ENCODE results near the gene BTBD7.

Gene BTBD7

DNA sequence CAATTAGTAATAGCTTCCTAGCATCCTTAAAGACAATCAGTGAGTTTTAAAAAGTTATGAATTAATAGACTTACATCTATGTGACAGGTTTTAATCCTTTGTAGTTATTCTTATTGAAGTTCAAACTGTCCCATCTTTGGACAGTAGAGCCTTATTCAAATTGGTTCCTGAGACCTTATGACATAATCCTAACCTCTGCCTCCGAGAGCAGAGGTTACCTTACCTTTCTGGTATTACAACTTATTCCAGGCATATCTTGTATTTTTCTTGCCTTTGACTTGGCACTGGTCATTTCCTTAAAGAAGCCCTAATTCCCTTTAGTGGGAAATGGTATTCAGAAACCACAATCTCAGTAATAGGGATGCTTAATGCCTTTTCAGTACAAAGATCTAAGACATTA lies 21.8 kb downstream of the BTBD7 start:
- H3K4me1 Mint-ChIP-seq, result no peaks in the 10 kb centered on the region
- TF ChIP-seq CTCF (IDR thresholded peaks at IDR 0.05), result no peak
- no peak for DNase-seq
- no peaks in the 10 kb centered on the region for H3K9me3 Mint-ChIP-seq
- H3K27ac Mint-ChIP-seq, result no peak overlapping the region
- no peaks in the 10 kb centered on the region for H3K27me3 Mint-ChIP-seq (ENCODE audit: low read depth, poor library complexity)
- H3K4me3 Mint-ChIP-seq, result no peak overlapping the region
- H3K36me3 Mint-ChIP-seq (ENCODE audit: low read depth), result peaks cover 16% of the 10 kb centered on the region

GRCh38 chr14:93309427-93309966 lies 23.3 kb downstream of the BTBD7 start:
- no peak overlapping the region for H3K27ac Mint-ChIP-seq
- no peaks in the 10 kb centered on the region for H3K9me3 Mint-ChIP-seq
- H3K4me1 Mint-ChIP-seq, result no peaks in the 10 kb centered on the region
- no peak for TF ChIP-seq CTCF (IDR thresholded peaks at IDR 0.05)
- no peak for DNase-seq
- H3K36me3 Mint-ChIP-seq (ENCODE audit: low read depth), result peaks cover 9% of the 10 kb centered on the region
- no peaks in the 10 kb centered on the region for H3K27me3 Mint-ChIP-seq (ENCODE audit: low read depth, poor library complexity)
- H3K4me3 Mint-ChIP-seq, result no peak overlapping the region

GRCh38 chr14:93308686-93309345 lies 24.0 kb downstream of the BTBD7 start:
- Mint-ChIP-seq H3K27ac (no peak overlapping the region), H3K9me3 (no peaks in the 10 kb centered on the region), H3K4me1 (no peaks in the 10 kb centered on the region), H3K27me3 (ENCODE audit: low read depth, poor library complexity) (no peaks in the 10 kb centered on the region), H3K4me3 (no peak overlapping the region), H3K36me3 (ENCODE audit: low read depth) (peaks cover 9% of the 10 kb centered on the region)
- TF ChIP-seq CTCF (IDR thresholded peaks at IDR 0.05), result no peak
- no peak for DNase-seq

DNA sequence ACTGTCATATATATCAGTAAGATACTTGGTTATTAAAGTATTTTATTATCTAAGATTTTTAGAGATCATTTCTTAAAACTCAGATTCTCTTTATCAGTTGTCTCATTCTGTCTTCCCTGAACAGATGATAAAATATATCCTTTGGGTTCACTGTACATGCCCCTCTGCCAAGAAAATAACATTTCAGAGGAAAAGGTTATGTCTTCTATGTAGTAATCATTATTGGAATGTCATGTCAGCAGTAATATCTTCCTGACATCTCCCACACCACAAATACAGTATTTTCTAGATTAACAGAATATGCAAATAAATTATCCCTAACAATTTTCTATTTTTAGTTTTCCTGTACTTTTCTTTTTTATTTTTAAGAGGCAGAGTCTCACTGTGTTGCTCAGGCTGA lies 26.0 kb downstream of the BTBD7 start:
- Mint-ChIP-seq H3K4me1 (peaks cover 6% of the 10 kb centered on the region), H3K9me3 (no peaks in the 10 kb centered on the region), H3K36me3 (ENCODE audit: low read depth) (peaks cover 9% of the 10 kb centered on the region), H3K4me3 (no peak overlapping the region), H3K27me3 (ENCODE audit: low read depth, poor library complexity) (no peaks in the 10 kb centered on the region), H3K27ac (no peak overlapping the region)
- TF ChIP-seq CTCF (IDR thresholded peaks at IDR 0.05), result no peak
- DNase-seq, result no peak

GRCh38 chr14:93305725-93306418 lies 27.0 kb downstream of the BTBD7 start:
- Mint-ChIP-seq H3K36me3 (ENCODE audit: low read depth) (peaks cover 9% of the 10 kb centered on the region), H3K27ac (no peak overlapping the region), H3K4me1 (peaks cover 9% of the 10 kb centered on the region), H3K9me3 (no peaks in the 10 kb centered on the region), H3K4me3 (no peak overlapping the region), H3K27me3 (ENCODE audit: low read depth, poor library complexity) (no peaks in the 10 kb centered on the region)
- DNase-seq, result no peak
- TF ChIP-seq CTCF (IDR thresholded peaks at IDR 0.05), result no peak

Measured in nephron progenitor cell (in vitro differentiated cells).